ENCODE results near the gene NPPC.

- TF ChIP-seq CTCF (IDR thresholded peaks at IDR 0.05) (no peak), POLR2A (IDR thresholded peaks at IDR 0.05) (no peak)
These were observed 35.4 kb upstream of the NPPC start, which contains the start of gene DIS3L2 for GRCh38 chr2:231961349-231962166.

Measured in lower leg skin (tissue), 3 donors.